Daoy (cell line): ENCODE measurements around the gene ARHGAP5. TPM values are rescaled to one million over a fixed set of nuclear protein-coding genes. Genes with fewer than 3 reads are reported as not detected.

Experiments
- DNase-seq: peaks from one replicate; pipeline ENCODE4 v3.0.0-alpha.2; 2015; ENCODE audit warnings: low read depth
- total RNA-seq: library from RNA; depleted of rRNA; stranded (reverse); fragments of >200 nt; shearing (Covaris generic); gene quantifications from 2 replicates; pipeline ENCODE4 v1.2.3, GENCODE V29; 2014

ARHGAP5 gene
- total RNA-seq, 1 experiment from 2014 or later = 56.0 TPM

GRCh38 chr14:32183151-32184058, 106.3 kb downstream of the ARHGAP5 start:
- DNase-seq = no peak

GRCh38 chr14:32185097-32185496, 108.0 kb downstream of the ARHGAP5 start:
- no peak for DNase-seq

- DNase-seq = no peak
Measured at GRCh38 chr14:32186248-32186647, 109.1 kb downstream of the ARHGAP5 start.

- DNase-seq = no peak
Measured at GRCh38 chr14:32189811-32190210, 112.7 kb downstream of the ARHGAP5 start.

GRCh38 chr14:32190673-32191072, 113.6 kb downstream of the ARHGAP5 start:
- no peak for DNase-seq

- DNase-seq = no peak
Measured at GRCh38 chr14:32192712-32193373, 115.7 kb downstream of the ARHGAP5 start.

GRCh38 chr14:32193532-32193931, 116.4 kb downstream of the ARHGAP5 start:
- DNase-seq = no peak

- no peak for DNase-seq
Measured at GRCh38 chr14:32195636-32196035, 118.5 kb downstream of the ARHGAP5 start.

GRCh38 chr14:32197919-32198318, 120.8 kb downstream of the ARHGAP5 start:
- DNase-seq = no peak

- DNase-seq = no peak
Measured at GRCh38 chr14:32200368-32201192, 123.5 kb downstream of the ARHGAP5 start.

- peak; percentile 85 for DNase-seq
Measured at GRCh38 chr14:32201193-32201815, 124.2 kb downstream of the ARHGAP5 start.

GRCh38 chr14:32201816-32202490, 124.8 kb downstream of the ARHGAP5 start, which contains the start of gene RNU6-7:
Gene RNU6-7, plus strand, starts transcription at chr14:32202045.
- DNase-seq = peak; percentile 74

- DNase-seq = peak; percentile 23
Measured at GRCh38 chr14:32202491-32202997, 125.4 kb downstream of the ARHGAP5 start.

- DNase-seq = peak; percentile 94
Measured at GRCh38 chr14:32202998-32203882, 126.1 kb downstream of the ARHGAP5 start, which contains the start of gene RNU6-8. Gene RNU6-8, minus strand, starts transcription at chr14:32203269.

GRCh38 chr14:32203928-32204357, 126.8 kb downstream of the ARHGAP5 start:
- no peak for DNase-seq

- DNase-seq = no peak
Measured at GRCh38 chr14:32205554-32205953, 128.4 kb downstream of the ARHGAP5 start.

GRCh38 chr14:32205984-32206383, 128.9 kb downstream of the ARHGAP5 start:
- no peak for DNase-seq

GRCh38 chr14:32206552-32206951, 129.4 kb downstream of the ARHGAP5 start:
- no peak for DNase-seq

- DNase-seq = no peak
Measured at GRCh38 chr14:32208490-32208889, 131.4 kb downstream of the ARHGAP5 start.
